Limb (tissue), 2 donors: ENCODE measurements around the gene ZBTB33.

Experiments used
- DNase-seq, 2 donors: peaks; one replicate each; pipeline ENCODE4 v3.0.0-alpha.2; 2016; ENCODE audit errors: extremely low spot score in 2 of 2

The ZBTB33 gene

GRCh38 chrX:120304256-120304655 lies 53.6 kb downstream of the ZBTB33 start:
- DNase-seq: no peak

- no peak for DNase-seq
Observed at GRCh38 chrX:120305531-120306141, 55.0 kb downstream of the ZBTB33 start.

GRCh38 chrX:120306630-120307029 lies 56.0 kb downstream of the ZBTB33 start:
- no peak for DNase-seq
